ACHN (cell line): ENCODE results near the gene ARHGEF18.
"Not testable (repeated sequence)": the region's sequence is repeated elsewhere in the genome, so short reads cannot be mapped to it uniquely, and the experiment has no call there.

Experiments
- DNase-seq: peaks from one replicate; pipeline ENCODE4 v3.0.0-alpha.2; 2015
- in situ Hi-C: cut with HindIII; loops from 2 replicates; pipeline ENCODE4 v1.10.0; 2017; ENCODE audit warnings: low sequenced_read_pairs, low pct_ligation_motif_present, low pct_unique_long_range_greater_than_20kb

ARHGEF18 gene

DNA sequence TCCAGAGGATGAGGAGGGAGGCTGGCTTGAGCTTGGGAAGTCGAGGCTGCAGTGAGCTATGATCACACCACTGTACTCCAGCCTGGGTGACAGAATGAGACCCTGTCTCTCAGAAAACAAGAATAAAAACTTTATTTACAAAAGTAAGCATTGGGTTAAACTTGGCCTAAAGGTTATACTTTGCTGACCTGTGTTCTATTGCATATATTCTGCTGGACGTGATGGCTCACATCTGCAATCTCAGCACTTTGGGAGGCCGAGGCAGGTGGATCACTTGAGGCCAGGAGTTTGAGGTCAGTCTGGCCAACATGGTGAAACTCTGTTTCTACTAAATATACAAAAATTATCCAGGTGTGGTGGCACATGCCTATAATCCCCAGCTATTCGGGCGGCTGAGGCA, 6.6 kb upstream of the ARHGEF18 start:
- DNase-seq = no peak
- in situ Hi-C loops = no loop called here

DNA sequence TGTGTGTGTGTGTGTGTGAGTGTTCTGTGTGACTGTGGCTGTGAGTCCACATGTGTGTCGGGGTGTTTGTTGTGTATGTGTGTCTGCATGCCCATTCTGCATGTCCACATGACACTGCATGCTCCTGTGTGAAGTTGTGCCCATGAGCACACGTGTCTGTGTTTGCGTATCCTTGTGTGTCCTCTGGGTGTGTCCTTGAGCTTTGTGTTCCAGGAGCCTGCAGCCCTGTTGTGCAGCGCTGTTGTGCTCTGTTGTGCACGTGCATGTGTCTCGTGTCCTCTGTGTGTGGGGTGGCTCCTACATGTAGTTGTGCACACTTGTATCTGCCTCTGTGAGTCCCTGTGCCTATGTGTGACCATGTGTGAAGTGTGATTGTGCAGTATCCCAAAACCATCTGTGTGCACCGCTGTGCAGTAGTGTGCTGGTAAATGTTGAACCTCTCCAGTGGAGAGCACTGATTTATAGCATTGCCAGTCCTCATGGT, 2.2 kb upstream of the ARHGEF18 start:
- no peak for DNase-seq
- in situ Hi-C loops = no loop called here

- DNase-seq, in situ Hi-C loops: not testable (repeated sequence)
Observed at GRCh38 chr19:7346997-7347396, 1.7 kb upstream of the ARHGEF18 start.

- no peak for DNase-seq
- in situ Hi-C loops = no loop called here
Observed at GRCh38 chr19:7349231-7349591, 474 bp downstream of the ARHGEF18 start.

GRCh38 chr19:7349961-7350711, 1.4 kb downstream of the ARHGEF18 start:
- in situ Hi-C loops = no loop called here
- no peak for DNase-seq

GRCh38 chr19:7351861-7352260, 3.1 kb downstream of the ARHGEF18 start:
- in situ Hi-C loops = no loop called here
- DNase-seq = no peak

DNA sequence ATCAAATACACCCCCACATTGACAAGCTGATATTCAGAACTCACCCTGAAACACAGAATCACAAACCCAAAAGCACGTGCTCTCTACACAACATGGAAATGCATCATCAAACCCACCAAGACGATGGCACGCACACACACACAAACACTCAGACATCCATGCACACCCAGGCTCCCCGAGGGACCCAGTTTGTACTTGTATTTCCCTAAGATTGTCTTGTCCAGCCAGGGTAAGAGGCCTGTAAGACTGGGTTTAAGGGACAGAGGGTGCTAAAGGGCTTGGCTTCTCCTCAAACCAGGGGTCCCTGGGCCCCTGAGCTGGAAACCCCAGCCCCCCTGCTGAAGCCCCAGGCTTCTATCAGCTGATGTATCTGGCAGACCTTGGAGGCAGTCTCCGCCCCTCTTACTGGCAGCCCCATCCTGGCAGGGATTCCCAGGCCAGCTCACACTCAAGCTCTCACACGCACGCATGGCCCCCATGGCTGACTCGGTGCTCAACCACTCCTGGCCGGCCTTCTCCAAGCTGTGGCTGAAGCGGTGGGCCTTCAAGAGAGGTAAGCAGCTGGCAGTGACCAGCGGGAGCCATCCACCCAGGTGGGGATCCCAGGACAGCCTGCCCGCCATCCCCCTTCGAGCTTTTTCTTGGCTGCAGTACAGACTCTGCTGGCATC, 6.5 kb downstream of the ARHGEF18 start:
- in situ Hi-C loops = no loop called here
- DNase-seq = no peak

GRCh38 chr19:7355871-7356270, 7.1 kb downstream of the ARHGEF18 start:
- in situ Hi-C loops = no loop called here
- DNase-seq = no peak

- no peak for DNase-seq
- in situ Hi-C loops = no loop called here
Observed at GRCh38 chr19:7356899-7357627, 8.3 kb downstream of the ARHGEF18 start.

GRCh38 chr19:7358102-7358597, 9.4 kb downstream of the ARHGEF18 start:
- DNase-seq = no peak
- in situ Hi-C loops = no loop called here

- DNase-seq = no peak
- in situ Hi-C loops = no loop called here
Observed at GRCh38 chr19:7360393-7360984, 11.8 kb downstream of the ARHGEF18 start.

DNA sequence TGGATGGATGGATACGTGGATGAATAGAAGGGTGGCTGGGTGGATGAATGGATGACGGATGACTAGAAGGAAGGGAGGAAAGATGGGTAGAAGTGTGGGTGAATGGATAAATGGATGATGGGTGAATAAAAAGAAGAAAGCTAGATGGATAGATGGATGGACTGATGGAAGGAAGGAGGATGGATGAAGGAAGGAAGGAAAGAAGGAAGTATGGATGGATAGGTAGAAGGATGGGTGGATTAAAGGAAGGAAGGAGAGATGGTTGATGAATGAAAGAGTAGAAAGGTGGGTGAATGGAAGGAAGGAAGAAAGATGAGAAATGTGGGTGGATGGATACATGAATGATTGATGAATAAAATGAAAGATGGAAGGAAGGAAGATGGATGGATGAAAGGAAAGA, 14.5 kb downstream of the ARHGEF18 start:
- in situ Hi-C loops = no loop called here
- no peak for DNase-seq

GRCh38 chr19:7366701-7367420, 18.1 kb downstream of the ARHGEF18 start:
- DNase-seq = peak; percentile 15
- in situ Hi-C loops = no loop called here

GRCh38 chr19:7368456-7368855, 19.7 kb downstream of the ARHGEF18 start:
- DNase-seq = no peak
- in situ Hi-C loops = no loop called here

DNA sequence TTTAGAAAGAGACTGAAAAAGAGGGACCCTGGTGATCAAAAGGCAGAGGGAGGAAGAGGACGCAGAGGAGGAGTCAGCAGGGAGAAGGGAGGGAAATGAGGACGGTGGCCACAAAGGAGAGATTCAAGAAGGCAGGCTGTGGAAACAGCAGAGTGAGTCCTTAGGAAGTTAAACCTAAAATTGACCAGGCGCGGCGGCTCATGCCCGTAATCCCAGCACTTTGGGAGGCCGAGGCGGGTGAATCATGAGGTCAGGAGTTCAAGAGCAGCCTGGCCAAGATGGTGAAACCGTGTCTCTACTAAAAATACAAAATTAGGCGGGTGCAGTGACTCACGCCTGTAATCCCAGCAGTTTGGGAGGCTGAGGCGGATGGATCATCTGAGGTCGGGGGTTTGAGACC, 20.1 kb downstream of the ARHGEF18 start:
- DNase-seq, in situ Hi-C loops: not testable (repeated sequence)

DNA sequence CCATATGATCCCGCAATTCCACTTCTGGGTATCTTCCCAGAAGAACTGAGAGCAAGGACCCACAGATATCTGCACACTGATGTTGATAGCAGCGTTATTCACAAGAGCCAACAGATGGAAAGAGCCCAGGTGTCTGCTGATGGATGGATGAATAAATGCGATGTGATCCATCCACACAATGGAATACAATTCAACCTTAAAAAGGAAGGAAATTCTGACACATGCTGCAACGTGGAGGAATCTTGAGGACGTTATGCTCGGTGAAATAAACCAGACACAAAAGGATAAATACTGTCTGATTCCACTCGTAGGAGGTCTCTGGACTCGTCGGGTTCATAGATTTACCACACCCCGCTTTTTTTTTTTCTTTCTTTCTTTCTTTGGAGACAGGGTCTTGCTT, 21.8 kb downstream of the ARHGEF18 start:
- DNase-seq = no peak
- in situ Hi-C loops = no loop called here

DNA sequence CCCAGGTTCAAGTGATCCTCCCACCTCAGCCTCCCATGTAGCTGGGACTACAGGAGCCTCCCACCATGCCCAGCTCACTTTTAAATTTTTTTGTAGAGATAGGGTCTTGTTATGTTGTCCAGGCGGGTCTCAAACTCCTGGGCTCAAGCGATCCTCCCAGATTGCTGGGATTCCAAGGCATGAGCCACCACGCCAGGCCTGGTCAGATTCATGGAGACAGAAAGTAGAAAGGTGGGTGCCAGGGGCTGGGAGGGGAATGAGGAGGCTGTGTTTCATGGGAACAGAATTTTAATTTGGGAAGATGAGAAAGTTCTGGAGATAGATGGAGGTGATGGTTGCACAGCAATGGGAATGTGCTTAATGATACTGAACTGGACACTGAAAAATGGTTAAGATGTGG, 22.3 kb downstream of the ARHGEF18 start:
- in situ Hi-C loops = no loop called here
- no peak for DNase-seq

DNA sequence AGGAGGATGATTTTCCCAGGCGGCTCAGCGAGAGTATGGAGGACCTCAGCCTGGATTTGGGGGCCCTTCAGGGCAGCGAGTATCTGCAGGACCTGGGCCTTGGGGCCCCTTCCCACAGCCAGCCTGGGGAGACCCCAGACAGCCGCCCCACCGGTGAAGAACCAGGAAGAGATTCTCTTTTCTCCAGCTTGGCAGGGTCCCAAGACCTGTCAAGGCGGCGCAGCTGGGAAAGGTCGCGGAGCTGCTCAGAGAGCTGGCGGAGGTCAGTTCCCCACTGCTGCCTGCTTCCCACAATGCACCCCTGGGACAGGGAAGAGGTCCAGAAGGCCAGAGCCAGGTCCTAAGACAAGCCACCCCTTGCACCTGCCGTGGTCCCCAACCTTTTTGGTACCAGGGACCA, 24.1 kb downstream of the ARHGEF18 start:
- no peak for DNase-seq
- in situ Hi-C loops = no loop called here
